Endothelial cell of umbilical vein (primary cell): Measurements from ENCODE around the gene TSPAN1. TPM values are rescaled to one million over a fixed set of nuclear protein-coding genes. Genes with fewer than 3 reads are reported as not detected.

Experiments used
- BruUV-seq: library from RNA; stranded (reverse); fragments of 400-500 nt; replicated peaks from 2 replicates; lab custom pipeline; 2021; lab: Mats Ljungman, UMichigan
- CTCF ChIA-PET: fragments of 300-600, 350-600 bp; sonication (Branson Sonifier 250); formaldehyde crosslinking; loops from one replicate; lab custom pipeline; 2021; ENCODE audit warnings: antibody characterized with exemption, inconsistent platforms; lab: Charles Lee
- POLR2A ChIA-PET: fragments of 300-600, 350-600 bp; sonication (Branson Sonifier 250); formaldehyde crosslinking; loops from one replicate; lab custom pipeline; 2021; ENCODE audit warnings: antibody characterized with exemption, inconsistent platforms; lab: Charles Lee
- DNase-seq: peaks from one replicate; pipeline ENCODE4 v3.0.0-alpha.2; 2011; ENCODE audit warnings: low read depth, low spot score
- FAIRE-seq: peaks from 2 replicates; lab custom pipeline; 2011; peaks lifted over from hg19 to GRCh38; lab: Jason Lieb, UNC
- H2AFZ ChIP-seq: 2 replicates; pipeline ENCODE4 v1.6.0; 2012; ENCODE audit warnings: low read depth, low read length, control low read depth, inconsistent platforms
- H3K27ac ChIP-seq: 2 replicates; pipeline ENCODE4 v1.5.1; 2011; ENCODE audit warnings: low read depth, mild to moderate bottlenecking, control low read depth, low read length, moderate library complexity; ENCODE audit not compliant: insufficient read depth
- H3K27me3 ChIP-seq, 2 experiments: 2 replicates each; pipeline versions ENCODE4 v1.6.0 to v1.6.1; 2011; ENCODE audit warnings: low read length in 2 of 2, mixed read lengths in 1 of 2; ENCODE audit not compliant: control insufficient read depth in 2 of 2, insufficient read depth in 2 of 2
- H3K36me3 ChIP-seq, 2 experiments: 2 replicates in 1 of 2; 3 replicates in 1 of 2; pipeline ENCODE4 v1.5.1; 2011; ENCODE audit warnings: low read length in 2 of 2, mild to moderate bottlenecking in 1 of 2, moderate library complexity in 1 of 2; ENCODE audit not compliant: control insufficient read depth in 2 of 2, insufficient read depth in 2 of 2; ENCODE audit errors: extremely low read depth in 1 of 2
- H3K4me1 ChIP-seq: 3 replicates; pipeline ENCODE4 v1.5.1; 2011; ENCODE audit warnings: mild to moderate bottlenecking, low read length; ENCODE audit not compliant: control insufficient read depth, insufficient read depth; ENCODE audit errors: extremely low read depth
- H3K4me2 ChIP-seq: 2 replicates; pipeline ENCODE4 v1.6.1; 2011; ENCODE audit warnings: low read length, control low read depth, mixed read lengths; ENCODE audit not compliant: insufficient read depth
- H3K4me3 ChIP-seq, 3 experiments: fragments of 200-600 bp in 1 of 3; sonication (generic), shearing (Covaris generic) in 1 of 3; replicated peaks in 1 of 3; 2 replicates each; pipeline ENCODE4 v1.5.1; 2011 to 2016; ENCODE audit warnings: control low read depth in 3 of 3, low read length in 3 of 3, mild to moderate bottlenecking in 2 of 3, inconsistent platforms in 1 of 3, low read depth in 1 of 3, moderate library complexity in 1 of 3; ENCODE audit not compliant: insufficient read depth in 1 of 3
- H3K79me2 ChIP-seq: 2 replicates; pipeline ENCODE4 v1.6.0; 2012; ENCODE audit warnings: low read length, inconsistent platforms; ENCODE audit not compliant: control insufficient read depth, insufficient read depth
- H3K9ac ChIP-seq: replicated peaks from 2 replicates; pipeline ENCODE3; 2011; ENCODE audit warnings: low read length, control low read depth; ENCODE audit not compliant: insufficient read depth; ENCODE audit errors: extremely low read depth
- H3K9me1 ChIP-seq: replicated peaks from 3 replicates; pipeline ENCODE4 v1.6.0; 2011; ENCODE audit warnings: mild to moderate bottlenecking, low read length; ENCODE audit not compliant: control insufficient read depth, insufficient read depth; ENCODE audit errors: extremely low read depth
- H3K9me3 ChIP-seq: replicated peaks from 2 replicates; pipeline ENCODE4 v1.5.1; 2012; ENCODE audit warnings: low read length, inconsistent platforms; ENCODE audit not compliant: control insufficient read depth, insufficient read depth
- H4K20me1 ChIP-seq: replicated peaks from 2 replicates; pipeline ENCODE3; 2011; ENCODE audit warnings: mild to moderate bottlenecking, low read length; ENCODE audit not compliant: control insufficient read depth, insufficient read depth; ENCODE audit errors: extremely low read depth
- CTCF ChIP-seq, 2 donors: IDR thresholded peaks; 1 replicate in 1 of 2; 2 replicates in 1 of 2; pipeline ENCODE4 v1.5.1; 2011; ENCODE audit warnings: low read length in 2 of 2, mild to moderate bottlenecking in 2 of 2, moderate library complexity in 2 of 2, control low read depth in 1 of 2, inconsistent platforms in 1 of 2, low read depth in 1 of 2; ENCODE audit not compliant: insufficient read depth in 1 of 2; ENCODE audit errors: extremely low read depth in 1 of 2
- EZH2 ChIP-seq: IDR thresholded peaks from 2 replicates; pipeline ENCODE4 v1.6.1; 2012; ENCODE audit warnings: borderline replicate concordance, low read depth, mild to moderate bottlenecking, moderate library complexity, low read length, inconsistent platforms; ENCODE audit not compliant: severe bottlenecking
- FOS ChIP-seq: IDR thresholded peaks from 2 replicates; pipeline ENCODE4 v1.6.1; 2011; ENCODE audit warnings: mild to moderate bottlenecking, low read length, moderate library complexity, borderline replicate concordance; ENCODE audit not compliant: insufficient read depth
- GATA2 ChIP-seq: IDR thresholded peaks from 2 replicates; pipeline ENCODE4 v1.7.0; 2011; ENCODE audit warnings: low read depth, mild to moderate bottlenecking, moderate library complexity, mixed read lengths, low read length; ENCODE audit not compliant: insufficient read length, insufficient read depth
- JUN ChIP-seq: IDR thresholded peaks from 2 replicates; pipeline ENCODE4 v1.6.1; 2011; ENCODE audit warnings: borderline replicate concordance, low read depth; ENCODE audit not compliant: insufficient read length, insufficient read depth
- MAX ChIP-seq: IDR thresholded peaks from 2 replicates; pipeline ENCODE4 v1.6.1; 2011; ENCODE audit not compliant: insufficient read depth, insufficient read length
- MYC ChIP-seq: IDR thresholded peaks from one replicate; pipeline ENCODE4 v1.6.1; 2011; ENCODE audit warnings: mild to moderate bottlenecking, low read depth, low read length
- POLR2A ChIP-seq: IDR thresholded peaks from 2 replicates; pipeline ENCODE4 v1.6.1; 2012; ENCODE audit warnings: low read depth, mild to moderate bottlenecking, control low read depth, low read length
- POLR2AphosphoS5 ChIP-seq: IDR thresholded peaks from 2 replicates; pipeline ENCODE4 v1.6.1; 2012; ENCODE audit warnings: low read depth, mild to moderate bottlenecking, control low read depth, low read length, moderate library complexity; ENCODE audit not compliant: insufficient read depth
- dilution Hi-C: fragments of 300-500 bp; cut with MboI; formaldehyde crosslinking; loops from one replicate; pipeline ENCODE4 v1.15.0; 2019; ENCODE audit warnings: low sequenced_read_pairs; ENCODE audit not compliant: extremely low pct_ligation_motif_present
- intact Hi-C: fragments of 100-400 bp; cut with micrococcal nuclease; formaldehyde crosslinking; loops from one replicate; pipeline ENCODE4 v1.10.0; 2022
- polyA plus RNA-seq, 4 experiments: library from polyadenylated mRNA; depleted of rRNA in 3 of 4; stranded (reverse) in 3 of 4; unstranded in 1 of 4; fragments of >200 nt; gene quantifications; 2 replicates each; pipeline versions ENCODE4 v1.2.1 to v1.2.3, GENCODE V29; 2011 to 2012; ENCODE audit warnings: missing spikeins in 1 of 4
- total RNA-seq: library from RNA; stranded (reverse); gene quantifications from 2 replicates; pipeline ENCODE4 v1.2.3, GENCODE V29; 2021

The TSPAN1 gene
- total and polyA plus RNA-seq, 2 donors (not counting 3 experiments of a cell fraction or from before 2014, with no cell fraction given), result 0.65 to 0.88 TPM

DNA sequence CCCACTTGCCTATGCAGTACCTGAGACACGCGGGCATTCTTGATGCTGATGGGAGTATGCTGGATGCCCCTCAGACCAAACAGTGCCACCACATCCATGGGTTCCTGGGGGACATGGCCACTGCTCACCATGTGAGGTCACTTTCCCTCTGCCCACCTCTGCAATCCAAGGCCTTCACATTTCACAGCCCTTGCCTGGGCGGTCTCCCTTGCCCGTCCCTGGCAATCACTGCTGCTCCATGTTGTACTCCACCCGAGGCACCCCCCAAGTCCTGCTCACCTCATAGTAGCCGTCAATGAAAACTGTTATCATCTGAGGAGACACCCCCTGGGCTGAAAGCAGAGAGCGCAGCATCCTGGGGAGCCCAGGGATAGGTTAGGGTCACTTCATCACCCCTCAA, 18.4 kb downstream of the TSPAN1 start:
- DNase-seq, result no peak
- Histone ChIP-seq H3K4me1 (peaks cover 8% of the 10 kb centered on the region), H3K27ac (no peak overlapping the region), H3K9me3 (no peaks in the 10 kb centered on the region), H3K79me2 (no peaks in the 10 kb centered on the region), H3K4me3 (no peak overlapping the region), H3K27me3 (no peaks in the 10 kb centered on the region), H3K4me2 (no peak overlapping the region), H3K9me1 (no peaks in the 10 kb centered on the region), H3K36me3 (peaks cover 0 to 26% of the 10 kb centered on the region in 2 experiments), H4K20me1 (no peaks in the 10 kb centered on the region), H2AFZ (no peak overlapping the region), H3K9ac (no peak overlapping the region)
- TF ChIP-seq POLR2AphosphoS5, result no peak
- no peak for TF ChIP-seq FOS
- BruUV-seq, result no TSS peak
- intact Hi-C loops, result no loop called here
- CTCF ChIA-PET, result interaction anchor here (0.9 kb wide), 1 partner anchor 31 kb away, joined by 3 read pairs; no protein-coding TSS in a partner anchor
- POLR2A ChIA-PET, result no interaction called here
- dilution Hi-C loops, result loop anchor here (25.0 kb wide), 1 partner anchor 156 kb away; no protein-coding TSS in a partner anchor
- no peak for FAIRE-seq

DNA sequence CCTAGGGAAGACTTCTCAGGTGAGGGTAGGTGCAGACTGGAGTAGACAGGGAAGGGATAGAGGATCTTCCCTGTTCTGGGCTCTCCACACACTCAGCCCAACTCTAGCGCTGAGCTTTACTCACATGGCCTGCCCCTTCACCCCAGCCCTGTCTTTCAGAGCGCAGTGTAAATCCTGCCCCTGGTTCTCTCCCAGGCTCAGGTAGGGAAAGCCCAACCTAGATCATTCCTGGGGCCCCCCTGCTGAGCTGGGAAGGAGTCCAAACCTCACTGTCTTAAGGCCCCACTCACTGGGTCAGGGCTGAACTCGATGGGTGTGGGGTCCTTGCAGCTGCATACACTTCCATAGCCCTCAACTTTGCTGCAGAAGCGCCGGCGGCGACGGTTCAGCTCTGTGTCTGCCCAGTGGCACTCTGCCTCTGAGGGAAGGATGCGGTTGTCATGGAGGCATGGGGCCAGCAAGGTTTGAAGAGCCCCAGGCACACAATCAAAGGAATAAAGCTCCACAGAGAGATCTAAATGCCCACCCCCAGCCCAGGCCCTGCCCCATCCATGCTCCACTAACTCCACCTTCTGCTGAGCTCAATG, 19.2 kb downstream of the TSPAN1 start:
- Histone ChIP-seq H3K4me1 (peaks cover 8% of the 10 kb centered on the region), H3K4me2 (no peak overlapping the region), H3K27me3 (no peaks in the 10 kb centered on the region), H3K4me3 (no peak overlapping the region), H3K27ac (no peak overlapping the region), H3K36me3 (peaks cover 0 to 26% of the 10 kb centered on the region in 2 experiments), H4K20me1 (no peaks in the 10 kb centered on the region), H3K79me2 (no peaks in the 10 kb centered on the region), H2AFZ (no peak overlapping the region), H3K9me1 (no peaks in the 10 kb centered on the region), H3K9ac (no peak overlapping the region), H3K9me3 (no peaks in the 10 kb centered on the region)
- TF ChIP-seq MAX (no peak), EZH2 (no peak), GATA2 (no peak), POLR2A (no peak), MYC (no peak), CTCF (IDR thresholded peaks at IDR 0.05; ENCODE audit: extremely low read depth in 1 of 2, insufficient read depth in 1 of 2, low read depth in 1 of 2, low read length in 2 of 2) (no peak), JUN (no peak), POLR2AphosphoS5 (no peak), FOS (no peak)
- ChIA-PET POLR2A (no interaction called here), CTCF (interaction anchor here (6.4 kb wide), 1 partner anchor 30 kb away, joined by 35 read pairs; no protein-coding TSS in a partner anchor)
- BruUV-seq, result no TSS peak
- intact Hi-C loops, result no loop called here
- dilution Hi-C loops, result loop anchor here (25.0 kb wide), 1 partner anchor 157 kb away; no protein-coding TSS in a partner anchor
- DNase-seq (no peak), FAIRE-seq (no peak)
